Erythroblast (primary cell): Measurements from ENCODE around the gene PDS5B.

Experiments used
- GATA1 ChIP-seq: IDR thresholded peaks from 2 replicates; pipeline ENCODE4 v1.6.1; 2011; ENCODE audit warnings: low read depth, mild to moderate bottlenecking, control low read depth, low read length, moderate library complexity
- POLR2A ChIP-seq: IDR thresholded peaks from 2 replicates; pipeline ENCODE4 v1.6.1; 2011; ENCODE audit warnings: mild to moderate bottlenecking, low read length

DNA sequence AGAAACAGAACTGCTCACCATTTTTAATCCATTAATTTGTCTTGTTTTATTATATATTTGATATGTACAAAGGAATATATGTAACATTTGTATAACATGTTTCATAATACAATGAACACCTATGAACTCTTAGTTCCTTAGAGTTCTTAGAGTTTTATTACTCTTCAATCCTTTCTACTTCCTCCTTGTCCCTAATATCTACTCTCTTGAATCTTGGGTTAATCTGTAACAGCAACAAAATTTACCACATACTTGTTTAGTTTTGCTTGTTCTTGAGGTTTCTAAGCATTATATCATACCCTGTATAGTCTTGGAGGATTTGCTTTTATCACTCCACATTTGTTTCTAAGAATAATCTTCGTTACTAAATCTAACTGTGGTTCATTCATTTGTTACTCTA is 151.4 kb downstream of the PDS5B start:
- no peak for TF ChIP-seq POLR2A
- no peak for TF ChIP-seq GATA1
